ENCODE data around the gene PSTPIP2.

The PSTPIP2 gene

GRCh38 chr18:46070232-46070631 lies 1.8 kb downstream of the PSTPIP2 start:
- DNase-seq (ENCODE audit: low read depth): no peak
- no peak for TF ChIP-seq CTCF (conservative IDR thresholded peaks at IDR 0.05; ENCODE audit: control insufficient read depth, insufficient read depth, low read depth, low read length)
- H3K4me3 ChIP-seq (ENCODE audit: control insufficient read depth, low read depth, low read length): no peak overlapping the region

GRCh38 chr18:46069524-46069923 lies 2.5 kb downstream of the PSTPIP2 start:
- no peak overlapping the region for H3K4me3 ChIP-seq (ENCODE audit: control insufficient read depth, low read depth, low read length)
- DNase-seq (ENCODE audit: low read depth): peak; percentile 9
- no peak for TF ChIP-seq CTCF (conservative IDR thresholded peaks at IDR 0.05; ENCODE audit: control insufficient read depth, insufficient read depth, low read depth, low read length)

- no peak for TF ChIP-seq CTCF (conservative IDR thresholded peaks at IDR 0.05; ENCODE audit: control insufficient read depth, insufficient read depth, low read depth, low read length)
- H3K4me3 ChIP-seq (ENCODE audit: control insufficient read depth, low read depth, low read length): no peak overlapping the region
- DNase-seq (ENCODE audit: low read depth): no peak
Observed at GRCh38 chr18:46068763-46069162, 3.3 kb downstream of the PSTPIP2 start.

- peak; percentile 37 for DNase-seq (ENCODE audit: low read depth)
- H3K4me3 ChIP-seq (ENCODE audit: control insufficient read depth, low read depth, low read length): no peak overlapping the region
- no peak for TF ChIP-seq CTCF (conservative IDR thresholded peaks at IDR 0.05; ENCODE audit: control insufficient read depth, insufficient read depth, low read depth, low read length)
Observed at GRCh38 chr18:46067438-46068007, 4.5 kb downstream of the PSTPIP2 start.

- DNase-seq (ENCODE audit: low read depth): no peak
- no peak for TF ChIP-seq CTCF (conservative IDR thresholded peaks at IDR 0.05; ENCODE audit: control insufficient read depth, insufficient read depth, low read depth, low read length)
- no peak overlapping the region for H3K4me3 ChIP-seq (ENCODE audit: control insufficient read depth, low read depth, low read length)
Observed at GRCh38 chr18:46062781-46063180, 9.3 kb downstream of the PSTPIP2 start.

- H3K4me3 ChIP-seq (ENCODE audit: control insufficient read depth, low read depth, low read length): no peak overlapping the region
- no peak for TF ChIP-seq CTCF (conservative IDR thresholded peaks at IDR 0.05; ENCODE audit: control insufficient read depth, insufficient read depth, low read depth, low read length)
- DNase-seq (ENCODE audit: low read depth): no peak
Observed at GRCh38 chr18:46061796-46062195, 10.3 kb downstream of the PSTPIP2 start.

GRCh38 chr18:46061387-46061786 lies 10.7 kb downstream of the PSTPIP2 start:
- H3K4me3 ChIP-seq (ENCODE audit: control insufficient read depth, low read depth, low read length): no peak overlapping the region
- TF ChIP-seq CTCF (conservative IDR thresholded peaks at IDR 0.05; ENCODE audit: control insufficient read depth, insufficient read depth, low read depth, low read length): no peak
- DNase-seq (ENCODE audit: low read depth): no peak

Measured in fibroblast of mammary gland (primary cell).